GM18951 (cell line): ENCODE data around the gene APBB1IP.
A peak's percentile ranks its signal among the peaks of the same experiment; 100 is the strongest.
"Not testable (repeated sequence)": the region's sequence is repeated elsewhere in the genome, so short reads cannot be mapped to it uniquely, and the experiment has no call there.

Source experiments
- POLR2A ChIP-seq: IDR thresholded peaks from 4 replicates; pipeline ENCODE4 v1.6.1; 2011; ENCODE audit warnings: mild to moderate bottlenecking; ENCODE audit not compliant: insufficient read length, insufficient read depth; ENCODE audit errors: extremely low read depth
- in situ Hi-C: fragments of 300-500 bp; cut with MboI; formaldehyde crosslinking; loops from one replicate; pipeline ENCODE4 v1.12.0; 2022; ENCODE audit warnings: low sequenced_read_pairs, mixed read lengths, inconsistent platforms; ENCODE audit not compliant: unreplicated experiment

The APBB1IP gene

GRCh38 chr10:26451903-26452302 is 13.8 kb downstream of the APBB1IP start:
- in situ Hi-C loops: no loop called here
- no peak for TF ChIP-seq POLR2A

GRCh38 chr10:26453850-26454249 is 15.7 kb downstream of the APBB1IP start:
- TF ChIP-seq POLR2A: no peak
- in situ Hi-C loops: no loop called here

- in situ Hi-C loops: no loop called here
- TF ChIP-seq POLR2A: no peak
These were observed 16.8 kb downstream of the APBB1IP start for GRCh38 chr10:26454891-26455290.

GRCh38 chr10:26455567-26456315 is 17.6 kb downstream of the APBB1IP start:
- TF ChIP-seq POLR2A: no peak
- in situ Hi-C loops: no loop called here

- peak; percentile 16 for TF ChIP-seq POLR2A
- in situ Hi-C loops: no loop called here
These were observed 18.9 kb downstream of the APBB1IP start for GRCh38 chr10:26457088-26457487.

- in situ Hi-C loops: no loop called here
- TF ChIP-seq POLR2A: no peak
These were observed 22.6 kb downstream of the APBB1IP start for GRCh38 chr10:26460736-26461135.

GRCh38 chr10:26463986-26464385 is 25.8 kb downstream of the APBB1IP start:
- in situ Hi-C loops: no loop called here
- no peak for TF ChIP-seq POLR2A

GRCh38 chr10:26464632-26465280 is 26.6 kb downstream of the APBB1IP start:
- TF ChIP-seq POLR2A: no peak
- in situ Hi-C loops: no loop called here

GRCh38 chr10:26466531-26466930 is 28.4 kb downstream of the APBB1IP start:
- in situ Hi-C loops: not testable (repeated sequence)

GRCh38 chr10:26467639-26468038 is 29.5 kb downstream of the APBB1IP start:
- in situ Hi-C loops: no loop called here
- no peak for TF ChIP-seq POLR2A

- TF ChIP-seq POLR2A: no peak
- in situ Hi-C loops: no loop called here
These were observed 30.1 kb downstream of the APBB1IP start for GRCh38 chr10:26468291-26468690.

GRCh38 chr10:26468700-26469099 is 30.6 kb downstream of the APBB1IP start:
- no peak for TF ChIP-seq POLR2A

GRCh38 chr10:26472492-26472778 is 34.3 kb downstream of the APBB1IP start:
- in situ Hi-C loops: no loop called here
- TF ChIP-seq POLR2A: no peak

More at GRCh38 chr10:26468700-26469099, 30.6 kb downstream of the APBB1IP start:
- in situ Hi-C loops: no loop called here

GRCh38 chr10:26474026-26474425 is 35.9 kb downstream of the APBB1IP start:
- in situ Hi-C loops: no loop called here
- no peak for TF ChIP-seq POLR2A

- in situ Hi-C loops: not testable (repeated sequence)
These were observed 36.7 kb downstream of the APBB1IP start for GRCh38 chr10:26474845-26475244.
